OCI-LY1 (cell line): Measurements from ENCODE around the gene PAK5.

ENCODE experiments used
- EZH2 ChIP-seq: fragments of 200-600 bp; sonication (generic), shearing (Covaris generic); IDR thresholded peaks from 2 replicates; pipeline ENCODE4 v1.8.0; 2017; ENCODE audit warnings: borderline replicate concordance, mixed run types, mild to moderate bottlenecking, antibody characterized with exemption, low read length, moderate library complexity, mixed read lengths
- TF ChIP-seq, protein P1 (sequence below): fragments of 200-600 bp; sonication (generic), shearing (Covaris generic); IDR thresholded peaks from 2 replicates; pipeline ENCODE4 v1.5.1; 2017; ENCODE audit warnings: mild to moderate bottlenecking, antibody characterized with exemption, low read length, moderate library complexity, mixed read lengths

DNA sequence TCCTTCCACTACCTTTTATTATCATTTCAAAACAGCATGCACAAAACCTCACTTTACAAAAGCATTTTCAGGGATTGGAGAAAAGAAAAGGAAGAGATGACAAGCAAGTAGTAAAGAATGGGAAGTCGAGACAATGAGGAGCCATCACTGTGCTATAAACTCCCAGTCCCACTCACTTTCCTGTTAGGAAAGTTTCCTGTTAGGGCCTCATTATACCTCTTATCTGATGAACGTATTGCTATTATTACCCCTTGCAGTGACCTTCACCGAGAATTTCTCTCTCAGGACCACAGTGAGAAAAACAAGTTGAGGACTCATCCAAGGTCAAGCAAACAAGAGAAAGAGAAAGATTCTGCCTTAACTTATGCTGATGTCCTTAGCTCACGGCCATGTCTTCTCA lies 295.7 kb downstream of the PAK5 start:
- TF ChIP-seq, protein P1, sequence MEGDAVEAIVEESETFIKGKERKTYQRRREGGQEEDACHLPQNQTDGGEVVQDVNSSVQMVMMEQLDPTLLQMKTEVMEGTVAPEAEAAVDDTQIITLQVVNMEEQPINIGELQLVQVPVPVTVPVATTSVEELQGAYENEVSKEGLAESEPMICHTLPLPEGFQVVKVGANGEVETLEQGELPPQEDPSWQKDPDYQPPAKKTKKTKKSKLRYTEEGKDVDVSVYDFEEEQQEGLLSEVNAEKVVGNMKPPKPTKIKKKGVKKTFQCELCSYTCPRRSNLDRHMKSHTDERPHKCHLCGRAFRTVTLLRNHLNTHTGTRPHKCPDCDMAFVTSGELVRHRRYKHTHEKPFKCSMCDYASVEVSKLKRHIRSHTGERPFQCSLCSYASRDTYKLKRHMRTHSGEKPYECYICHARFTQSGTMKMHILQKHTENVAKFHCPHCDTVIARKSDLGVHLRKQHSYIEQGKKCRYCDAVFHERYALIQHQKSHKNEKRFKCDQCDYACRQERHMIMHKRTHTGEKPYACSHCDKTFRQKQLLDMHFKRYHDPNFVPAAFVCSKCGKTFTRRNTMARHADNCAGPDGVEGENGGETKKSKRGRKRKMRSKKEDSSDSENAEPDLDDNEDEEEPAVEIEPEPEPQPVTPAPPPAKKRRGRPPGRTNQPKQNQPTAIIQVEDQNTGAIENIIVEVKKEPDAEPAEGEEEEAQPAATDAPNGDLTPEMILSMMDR = no peak
- no peak for TF ChIP-seq EZH2
